ENCODE data around the gene MBD2.

The MBD2 gene

DNA sequence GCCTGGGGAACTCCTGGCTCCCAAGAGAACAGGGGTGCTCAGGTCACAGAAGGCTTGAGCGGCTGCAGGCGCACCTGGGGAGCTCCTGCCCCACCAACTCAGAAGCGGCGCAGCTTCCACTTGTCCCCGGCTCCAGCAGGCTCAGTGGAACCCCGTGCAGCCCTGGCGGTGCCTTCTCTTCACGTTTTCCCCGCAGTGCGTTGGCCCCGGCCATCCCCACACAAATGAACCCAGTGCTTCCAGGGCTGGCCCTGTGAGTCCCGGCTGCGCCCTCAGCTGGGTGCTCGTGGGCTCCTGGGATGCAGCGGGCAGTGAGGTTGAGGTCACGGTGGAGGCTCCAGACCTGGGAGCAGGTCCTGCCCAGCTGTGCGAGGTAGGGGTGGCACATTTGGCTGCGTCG, 17.9 kb upstream of the MBD2 start:
- ChIA-PET CTCF (no interaction called here), POLR2A (no interaction called here)
- TF ChIP-seq SCRT2 (tag by site-specific recombination; IDR thresholded peaks at IDR 0.05) (no peak), ZNF416 (tag by site-specific recombination; IDR thresholded peaks at IDR 0.05) (no peak), RBAK (tag by site-specific recombination; IDR thresholded peaks at IDR 0.05) (no peak), ZNF157 (tag by site-specific recombination; IDR thresholded peaks at IDR 0.05) (no peak), ZNF558 (tag by site-specific recombination; IDR thresholded peaks at IDR 0.05) (no peak), ZNF292 (tag by site-specific recombination; IDR thresholded peaks at IDR 0.05; ENCODE audit: borderline replicate concordance, low read depth) (no peak), GLI4 (tag by site-specific recombination; IDR thresholded peaks at IDR 0.05) (no peak), ZNF621 (tag by site-specific recombination; IDR thresholded peaks at IDR 0.05) (no peak), ZNF175 (tag by site-specific recombination; IDR thresholded peaks at IDR 0.05) (no peak), BCL11B (tag by site-specific recombination; IDR thresholded peaks at IDR 0.05; ENCODE audit: low read depth) (no peak), MYNN (tag by site-specific recombination; IDR thresholded peaks at IDR 0.05; ENCODE audit: borderline replicate concordance) (no peak)
- TF ChIP-seq, protein P1, sequence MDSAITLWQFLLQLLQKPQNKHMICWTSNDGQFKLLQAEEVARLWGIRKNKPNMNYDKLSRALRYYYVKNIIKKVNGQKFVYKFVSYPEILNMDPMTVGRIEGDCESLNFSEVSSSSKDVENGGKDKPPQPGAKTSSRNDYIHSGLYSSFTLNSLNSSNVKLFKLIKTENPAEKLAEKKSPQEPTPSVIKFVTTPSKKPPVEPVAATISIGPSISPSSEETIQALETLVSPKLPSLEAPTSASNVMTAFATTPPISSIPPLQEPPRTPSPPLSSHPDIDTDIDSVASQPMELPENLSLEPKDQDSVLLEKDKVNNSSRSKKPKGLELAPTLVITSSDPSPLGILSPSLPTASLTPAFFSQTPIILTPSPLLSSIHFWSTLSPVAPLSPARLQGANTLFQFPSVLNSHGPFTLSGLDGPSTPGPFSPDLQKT (IDR thresholded peaks at IDR 0.05; ENCODE audit: borderline replicate concordance, low read depth, low read length) = no peak
- TF ChIP-seq, protein P2, sequence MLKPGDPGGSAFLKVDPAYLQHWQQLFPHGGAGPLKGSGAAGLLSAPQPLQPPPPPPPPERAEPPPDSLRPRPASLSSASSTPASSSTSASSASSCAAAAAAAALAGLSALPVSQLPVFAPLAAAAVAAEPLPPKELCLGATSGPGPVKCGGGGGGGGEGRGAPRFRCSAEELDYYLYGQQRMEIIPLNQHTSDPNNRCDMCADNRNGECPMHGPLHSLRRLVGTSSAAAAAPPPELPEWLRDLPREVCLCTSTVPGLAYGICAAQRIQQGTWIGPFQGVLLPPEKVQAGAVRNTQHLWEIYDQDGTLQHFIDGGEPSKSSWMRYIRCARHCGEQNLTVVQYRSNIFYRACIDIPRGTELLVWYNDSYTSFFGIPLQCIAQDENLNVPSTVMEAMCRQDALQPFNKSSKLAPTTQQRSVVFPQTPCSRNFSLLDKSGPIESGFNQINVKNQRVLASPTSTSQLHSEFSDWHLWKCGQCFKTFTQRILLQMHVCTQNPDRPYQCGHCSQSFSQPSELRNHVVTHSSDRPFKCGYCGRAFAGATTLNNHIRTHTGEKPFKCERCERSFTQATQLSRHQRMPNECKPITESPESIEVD (tag by site-specific recombination; IDR thresholded peaks at IDR 0.05) = no peak
- peaks cover 7% of the 10 kb centered on the region for H3K4me1 ChIP-seq (ENCODE audit: control insufficient read depth, insufficient read depth, low read length)
- H3K9me3 ChIP-seq (ENCODE audit: control insufficient read depth, insufficient read depth, low read depth, low read length) = no peaks in the 10 kb centered on the region
- H3K36me3 ChIP-seq (ENCODE audit: control insufficient read depth in 2 of 2, insufficient read depth in 1 of 2, low read length in 2 of 2) = no peaks in the 10 kb centered on the region
- H3K4me3 ChIP-seq (ENCODE audit: low read depth, low read length) = no peak overlapping the region
- no peak overlapping the region for H3K27ac ChIP-seq (ENCODE audit: extremely low read depth, low read depth, low read length)

DNA sequence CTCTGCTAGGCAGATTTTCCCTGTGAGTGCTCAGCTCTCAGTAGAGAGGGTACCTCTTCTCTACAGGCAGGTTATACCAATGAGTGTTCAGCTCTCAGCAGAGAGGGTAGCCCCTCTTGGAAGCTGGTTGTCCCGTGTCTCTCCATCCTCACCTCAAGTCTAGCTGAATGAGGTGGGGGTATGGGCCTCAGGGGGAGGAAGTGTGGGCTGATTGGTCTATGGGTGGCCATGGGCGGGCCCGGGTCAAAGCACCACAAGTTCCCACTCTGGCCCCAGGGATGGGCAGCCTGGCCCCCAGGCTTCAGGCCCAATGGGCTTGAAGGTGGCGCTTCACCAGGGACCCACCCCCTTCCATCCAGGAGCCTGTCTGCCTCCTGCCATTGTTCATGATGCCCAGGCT, 17.0 kb upstream of the MBD2 start:
- peaks cover 2% of the 10 kb centered on the region; the same call in 1 of the 2 replicates for H3K4me1 ChIP-seq (ENCODE audit: control insufficient read depth, insufficient read depth, low read length)
- ChIA-PET POLR2A (no interaction called here), CTCF (no interaction called here)
- H3K27ac ChIP-seq (ENCODE audit: extremely low read depth, low read depth, low read length) = no peak overlapping the region
- H3K9me3 ChIP-seq (ENCODE audit: control insufficient read depth, insufficient read depth, low read depth, low read length) = no peaks in the 10 kb centered on the region
- H3K4me3 ChIP-seq (ENCODE audit: low read depth, low read length) = no peak overlapping the region
- H3K36me3 ChIP-seq (ENCODE audit: control insufficient read depth in 2 of 2, insufficient read depth in 1 of 2, low read length in 2 of 2) = no peaks in the 10 kb centered on the region
- TF ChIP-seq HOXC10 (CRISPR knock-in tag; IDR thresholded peaks at IDR 0.05) (no peak), ZBTB8A (tag by site-specific recombination; IDR thresholded peaks at IDR 0.05) (no peak), KLF7 (tag by site-specific recombination; IDR thresholded peaks at IDR 0.05; ENCODE audit: borderline replicate concordance) (no peak), ZNF621 (tag by site-specific recombination; IDR thresholded peaks at IDR 0.05) (no peak), ZNF175 (tag by site-specific recombination; IDR thresholded peaks at IDR 0.05) (no peak), OVOL3 (tag by site-specific recombination; IDR thresholded peaks at IDR 0.05) (no peak), ZNF791 (tag by site-specific recombination; IDR thresholded peaks at IDR 0.05) (no peak), ZNF211 (tag by site-specific recombination; IDR thresholded peaks at IDR 0.05; ENCODE audit: low read depth) (no peak), ZNF114 (tag by site-specific recombination; IDR thresholded peaks at IDR 0.05) (no peak), ZNF155 (tag by site-specific recombination; IDR thresholded peaks at IDR 0.05) (no peak), ZNF785 (tag by site-specific recombination; IDR thresholded peaks at IDR 0.05) (no peak), MZF1 (tag by site-specific recombination; IDR thresholded peaks at IDR 0.05; ENCODE audit: borderline replicate concordance) (no peak), ZNF239 (tag by site-specific recombination; IDR thresholded peaks at IDR 0.05) (no peak), HOXD13 (CRISPR knock-in tag; IDR thresholded peaks at IDR 0.05; ENCODE audit: borderline replicate concordance) (no peak), ZNF571 (tag by site-specific recombination; IDR thresholded peaks at IDR 0.05) (no peak)
- TF ChIP-seq, protein P3, sequence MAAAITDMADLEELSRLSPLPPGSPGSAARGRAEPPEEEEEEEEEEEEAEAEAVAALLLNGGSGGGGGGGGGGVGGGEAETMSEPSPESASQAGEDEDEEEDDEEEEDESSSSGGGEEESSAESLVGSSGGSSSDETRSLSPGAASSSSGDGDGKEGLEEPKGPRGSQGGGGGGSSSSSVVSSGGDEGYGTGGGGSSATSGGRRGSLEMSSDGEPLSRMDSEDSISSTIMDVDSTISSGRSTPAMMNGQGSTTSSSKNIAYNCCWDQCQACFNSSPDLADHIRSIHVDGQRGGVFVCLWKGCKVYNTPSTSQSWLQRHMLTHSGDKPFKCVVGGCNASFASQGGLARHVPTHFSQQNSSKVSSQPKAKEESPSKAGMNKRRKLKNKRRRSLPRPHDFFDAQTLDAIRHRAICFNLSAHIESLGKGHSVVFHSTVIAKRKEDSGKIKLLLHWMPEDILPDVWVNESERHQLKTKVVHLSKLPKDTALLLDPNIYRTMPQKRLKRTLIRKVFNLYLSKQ (tag by site-specific recombination; IDR thresholded peaks at IDR 0.05; ENCODE audit: borderline replicate concordance) = no peak
- TF ChIP-seq, protein P4, sequence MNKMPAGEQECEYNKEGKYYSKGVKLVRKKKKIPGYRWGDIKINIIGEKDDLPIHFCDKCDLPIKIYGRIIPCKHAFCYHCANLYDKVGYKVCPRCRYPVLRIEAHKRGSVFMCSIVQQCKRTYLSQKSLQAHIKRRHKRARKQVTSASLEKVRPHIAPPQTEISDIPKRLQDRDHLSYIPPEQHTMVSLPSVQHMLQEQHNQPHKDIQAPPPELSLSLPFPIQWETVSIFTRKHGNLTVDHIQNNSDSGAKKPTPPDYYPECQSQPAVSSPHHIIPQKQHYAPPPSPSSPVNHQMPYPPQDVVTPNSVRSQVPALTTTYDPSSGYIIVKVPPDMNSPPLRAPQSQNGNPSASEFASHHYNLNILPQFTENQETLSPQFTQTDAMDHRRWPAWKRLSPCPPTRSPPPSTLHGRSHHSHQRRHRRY (tag by site-specific recombination; IDR thresholded peaks at IDR 0.05) = no peak
- TF ChIP-seq, protein P5, sequence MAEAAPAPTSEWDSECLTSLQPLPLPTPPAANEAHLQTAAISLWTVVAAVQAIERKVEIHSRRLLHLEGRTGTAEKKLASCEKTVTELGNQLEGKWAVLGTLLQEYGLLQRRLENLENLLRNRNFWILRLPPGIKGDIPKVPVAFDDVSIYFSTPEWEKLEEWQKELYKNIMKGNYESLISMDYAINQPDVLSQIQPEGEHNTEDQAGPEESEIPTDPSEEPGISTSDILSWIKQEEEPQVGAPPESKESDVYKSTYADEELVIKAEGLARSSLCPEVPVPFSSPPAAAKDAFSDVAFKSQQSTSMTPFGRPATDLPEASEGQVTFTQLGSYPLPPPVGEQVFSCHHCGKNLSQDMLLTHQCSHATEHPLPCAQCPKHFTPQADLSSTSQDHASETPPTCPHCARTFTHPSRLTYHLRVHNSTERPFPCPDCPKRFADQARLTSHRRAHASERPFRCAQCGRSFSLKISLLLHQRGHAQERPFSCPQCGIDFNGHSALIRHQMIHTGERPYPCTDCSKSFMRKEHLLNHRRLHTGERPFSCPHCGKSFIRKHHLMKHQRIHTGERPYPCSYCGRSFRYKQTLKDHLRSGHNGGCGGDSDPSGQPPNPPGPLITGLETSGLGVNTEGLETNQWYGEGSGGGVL (tag by site-specific recombination; IDR thresholded peaks at IDR 0.05) = no peak

Measured in HEK293 (cell line).